ENCODE data around the gene COA1.
"Not testable (repeated sequence)": the region's sequence is repeated elsewhere in the genome, so short reads cannot be mapped to it uniquely, and the experiment has no call there.

COA1 gene

DNA sequence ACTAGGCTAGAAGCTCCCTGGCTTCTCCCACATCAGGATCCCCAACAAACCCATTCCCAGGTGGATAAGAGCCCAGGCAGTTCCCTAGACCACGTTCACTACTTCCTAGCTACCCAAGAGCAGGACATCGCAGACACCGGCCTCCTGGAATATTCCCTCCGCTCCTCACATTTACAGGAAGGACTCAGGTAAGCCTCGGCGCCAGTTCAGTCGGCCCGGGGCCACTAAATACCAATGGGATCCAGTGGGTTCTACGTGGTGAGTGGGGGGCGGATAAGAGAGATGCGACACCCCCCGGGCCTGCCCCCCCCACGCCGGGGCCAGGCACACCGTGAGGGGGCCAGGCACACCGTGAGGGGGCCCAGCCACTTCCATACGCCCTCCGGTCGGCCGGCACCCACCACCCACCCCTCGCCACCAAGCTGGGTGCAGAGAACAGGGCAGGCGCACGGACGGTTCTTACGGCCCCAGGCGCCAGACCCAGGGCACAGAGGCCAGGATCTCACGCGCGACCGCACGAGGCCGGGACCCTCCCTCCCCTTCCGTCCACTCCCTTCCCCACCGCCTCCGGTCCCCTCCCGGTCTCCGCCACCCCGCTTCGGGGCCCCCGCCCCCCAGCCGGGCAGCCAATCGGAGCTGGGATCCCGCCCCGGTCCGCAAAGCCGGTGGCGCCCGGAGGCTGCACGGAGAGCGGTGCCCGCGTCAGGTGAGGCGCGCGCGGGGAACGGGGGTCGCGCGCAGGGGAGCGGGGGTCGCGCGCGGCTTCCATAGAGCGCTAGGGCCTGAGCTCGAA is 28.9 kb upstream of the COA1 start, which contains the start of gene BLVRA:
BLVRA (plus strand) TSS at position 652 of the 793 bp plus-strand sequence. CDS start 12,479 bp downstream, outside the sequence.
- peak; percentile 74 for DNase-seq

DNA sequence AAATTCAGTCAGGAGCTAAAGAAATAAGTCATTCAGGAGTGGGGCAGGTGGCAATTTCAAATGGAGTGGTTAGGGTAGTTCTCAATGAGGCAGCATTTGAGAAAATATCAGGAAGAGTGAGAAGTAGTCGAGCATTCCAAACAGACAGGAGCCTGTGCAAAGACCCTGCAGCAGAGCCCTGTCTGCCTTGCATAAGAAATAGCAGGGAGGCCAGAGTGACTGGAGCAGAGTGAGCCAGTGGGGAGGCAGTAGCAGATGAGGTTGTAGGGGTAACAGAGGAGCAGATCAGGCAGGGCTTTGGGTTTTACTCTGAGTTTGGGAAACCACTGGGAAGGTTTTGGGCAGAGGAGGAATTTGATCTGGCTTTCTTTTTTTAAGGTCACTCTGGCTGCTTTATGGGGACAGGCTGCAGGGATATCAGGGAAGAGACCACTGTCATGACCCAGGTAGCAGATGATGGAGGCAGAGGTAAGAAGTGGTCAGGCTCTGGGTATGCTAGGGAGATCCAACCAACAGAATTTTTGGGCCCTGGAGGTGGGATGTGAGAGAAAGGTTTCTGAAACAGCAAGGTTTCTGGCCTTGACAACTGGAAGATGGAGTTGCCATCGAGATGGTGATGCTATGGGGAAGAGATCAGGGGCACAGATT is 27.9 kb upstream of the COA1 start:
- DNase-seq = no peak

DNA sequence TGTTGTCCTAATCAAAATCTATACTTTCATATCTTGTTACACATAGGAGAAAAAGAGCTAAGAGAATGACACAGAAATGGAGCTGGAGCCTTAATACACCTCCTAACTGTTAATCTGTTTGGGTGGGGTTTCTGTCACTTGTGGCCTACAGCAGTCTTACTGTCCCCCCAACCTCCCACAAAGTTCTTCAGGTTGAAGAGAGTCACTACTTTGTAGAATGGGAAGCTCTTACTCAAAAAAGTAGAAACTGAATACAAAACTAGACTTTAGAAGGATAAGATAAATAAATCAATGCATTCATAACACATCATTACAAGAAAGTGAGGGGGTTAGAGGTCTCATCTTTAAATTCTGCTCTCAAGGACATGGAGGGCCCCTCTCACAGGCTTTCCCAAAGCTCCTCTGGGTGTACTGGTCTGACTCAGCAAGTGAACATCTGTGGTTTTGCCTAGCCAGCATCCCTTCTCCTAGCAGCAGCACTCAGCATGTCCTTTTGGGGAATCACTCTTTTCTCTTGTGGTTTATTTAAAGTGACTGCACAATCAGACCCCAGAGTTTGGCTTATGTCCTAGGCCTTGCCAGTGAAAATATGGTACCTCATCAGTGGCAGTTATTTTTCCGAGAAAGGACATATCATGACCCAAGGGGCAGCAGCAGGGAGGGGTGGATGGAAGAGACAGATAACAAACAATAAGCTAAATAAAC is 27.2 kb upstream of the COA1 start:
- no peak for DNase-seq

DNA sequence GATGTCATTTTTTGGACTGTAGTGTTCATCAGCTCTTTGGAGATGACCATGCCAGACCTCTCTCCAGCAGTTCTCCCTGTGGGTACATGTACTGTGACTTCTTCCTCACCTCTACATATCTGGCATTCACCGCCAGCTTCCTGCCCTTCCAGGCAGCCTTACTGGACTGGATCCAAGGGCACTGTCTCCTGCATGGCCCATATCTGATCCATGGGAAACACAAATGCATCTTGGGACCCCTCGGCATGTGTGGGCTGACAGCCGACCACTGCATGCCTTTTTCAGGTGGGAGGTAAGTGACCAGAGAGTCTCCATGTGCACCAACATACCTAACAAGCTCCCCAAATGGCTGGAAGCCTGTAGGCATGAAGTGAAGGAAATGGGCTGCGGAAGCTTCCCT is 25.3 kb upstream of the COA1 start:
- no peak for DNase-seq

DNA sequence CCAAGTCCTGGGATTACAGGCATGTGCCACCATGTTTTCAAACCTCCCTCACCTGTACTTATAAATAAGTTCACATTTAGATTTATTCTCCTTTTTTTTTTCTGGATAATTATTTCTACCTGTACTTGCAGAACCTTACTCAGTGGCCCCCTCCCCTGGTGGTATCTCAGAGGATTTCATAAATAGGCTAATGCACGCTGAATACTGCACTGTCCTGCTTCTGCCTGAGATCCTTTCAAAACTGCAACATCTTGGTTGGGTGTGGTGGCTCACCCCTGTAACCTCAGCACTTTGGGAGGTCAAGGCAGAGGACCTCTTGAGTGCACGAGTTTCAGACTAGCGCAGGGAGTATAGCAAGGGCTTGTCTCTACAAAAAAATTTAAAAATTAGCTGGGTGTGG is 24.5 kb upstream of the COA1 start:
- no peak for DNase-seq

DNA sequence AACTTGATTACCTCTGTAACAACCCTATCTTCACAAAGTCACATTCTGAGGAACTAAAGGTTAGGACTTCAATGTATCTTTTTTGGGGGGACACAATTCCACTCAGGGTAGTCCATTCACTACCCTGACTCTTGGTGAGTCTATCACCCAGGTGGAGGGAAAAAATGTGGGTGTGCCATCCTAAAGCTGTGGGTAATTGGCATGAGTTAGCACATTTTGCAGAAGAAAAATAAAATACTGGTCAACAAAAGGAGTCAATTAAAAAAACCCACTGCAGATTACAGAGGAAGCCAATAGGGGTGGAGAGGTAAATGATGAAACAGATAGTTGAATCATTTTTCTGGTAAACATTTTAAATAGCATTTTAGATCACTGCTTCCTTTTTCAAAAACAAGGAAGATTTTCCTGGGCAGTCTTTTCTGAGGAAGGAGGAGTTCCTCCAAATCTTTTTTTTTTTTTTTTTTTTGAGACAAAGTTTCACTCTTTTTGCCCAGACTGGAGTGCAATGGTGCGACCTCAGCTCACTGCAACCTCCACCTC is 24.0 kb upstream of the COA1 start:
- no peak for DNase-seq

DNA sequence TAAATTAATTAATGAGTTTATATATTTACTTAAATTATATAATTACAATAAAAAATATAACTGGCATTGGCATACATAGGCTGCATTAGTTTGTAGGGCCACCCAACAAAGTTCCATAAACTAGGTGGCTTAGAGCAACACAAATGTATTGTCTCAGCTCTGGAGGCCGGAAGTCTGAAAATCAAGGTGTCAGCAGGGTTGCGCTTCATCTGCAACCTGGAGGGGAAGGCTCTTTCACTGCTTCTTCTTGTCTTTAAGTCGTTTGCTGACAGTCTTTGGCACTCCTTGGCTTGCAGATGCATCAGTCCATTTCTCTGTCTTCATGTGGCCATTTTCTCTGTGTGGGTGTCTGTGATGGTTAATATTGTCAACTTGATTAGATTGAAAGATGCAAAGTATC is 23.1 kb upstream of the COA1 start:
- no peak for DNase-seq

DNA sequence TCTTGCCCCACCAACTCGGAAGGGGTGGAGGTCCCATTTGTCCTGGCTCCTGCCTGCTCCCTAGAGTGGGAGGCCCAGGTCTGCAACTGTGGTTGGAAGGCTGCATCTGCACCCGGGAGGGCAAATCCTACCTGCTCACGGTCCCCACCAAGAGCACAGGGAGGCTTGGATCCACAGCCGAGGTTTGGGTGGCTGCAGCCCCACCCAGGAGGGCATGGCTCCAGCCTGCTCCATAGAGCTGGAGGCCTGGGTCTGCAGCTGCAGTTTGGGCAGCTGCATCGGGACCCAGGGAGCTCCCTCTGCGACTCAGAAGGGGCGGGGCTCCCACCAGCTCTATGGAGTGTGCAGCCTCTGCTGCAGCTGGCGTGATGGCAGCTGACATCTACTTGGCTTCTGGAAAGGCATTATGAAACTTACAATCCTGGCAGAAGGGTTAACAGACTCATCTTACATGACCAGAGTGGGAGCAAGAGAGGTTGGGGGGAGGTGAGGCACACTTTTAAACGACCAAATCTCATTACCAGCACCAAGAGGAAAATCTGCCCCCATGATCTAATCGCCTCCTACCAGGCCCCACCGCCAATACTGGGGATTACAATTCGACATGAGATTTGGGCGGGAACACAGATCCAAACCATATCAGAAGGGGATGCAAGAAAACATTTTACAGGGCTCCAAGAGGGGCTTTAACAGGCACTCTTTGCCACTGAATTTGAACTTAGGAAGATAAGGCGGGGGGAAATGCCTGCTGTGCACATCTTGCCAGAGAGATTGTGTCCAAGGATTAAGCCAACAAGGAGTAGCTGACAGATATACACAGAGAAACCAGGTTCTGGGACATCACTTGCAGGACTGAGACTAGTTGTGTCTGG is 20.9 kb upstream of the COA1 start:
- DNase-seq = no peak

DNA sequence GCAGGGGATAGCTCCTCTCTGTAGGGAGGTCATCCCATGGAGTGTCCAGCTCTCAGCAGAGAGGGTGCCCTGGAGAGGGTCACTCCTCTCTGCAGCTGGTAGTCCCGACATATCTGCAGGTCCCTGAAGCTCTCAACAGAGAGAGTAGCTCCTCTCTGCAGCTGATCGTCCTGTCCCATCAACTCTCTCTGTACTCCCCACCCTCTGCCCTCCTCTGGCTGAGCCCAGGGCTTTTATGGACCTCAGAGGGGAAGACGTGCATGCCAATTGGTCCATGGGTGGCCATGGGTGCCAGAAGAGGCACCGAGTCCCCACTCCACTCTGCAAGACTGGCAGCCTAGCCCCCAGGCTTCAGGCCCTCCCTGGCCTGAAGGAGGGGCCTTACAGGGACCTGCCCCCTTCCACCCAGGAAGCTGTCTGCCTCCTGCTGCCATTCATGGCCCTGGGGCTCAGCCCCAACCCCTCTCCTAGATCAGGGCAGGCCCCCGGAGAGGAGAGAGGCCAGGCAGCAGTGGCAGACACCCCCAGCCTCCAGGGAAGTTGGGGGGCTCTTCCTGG is 20.1 kb upstream of the COA1 start:
- no peak for DNase-seq

DNA sequence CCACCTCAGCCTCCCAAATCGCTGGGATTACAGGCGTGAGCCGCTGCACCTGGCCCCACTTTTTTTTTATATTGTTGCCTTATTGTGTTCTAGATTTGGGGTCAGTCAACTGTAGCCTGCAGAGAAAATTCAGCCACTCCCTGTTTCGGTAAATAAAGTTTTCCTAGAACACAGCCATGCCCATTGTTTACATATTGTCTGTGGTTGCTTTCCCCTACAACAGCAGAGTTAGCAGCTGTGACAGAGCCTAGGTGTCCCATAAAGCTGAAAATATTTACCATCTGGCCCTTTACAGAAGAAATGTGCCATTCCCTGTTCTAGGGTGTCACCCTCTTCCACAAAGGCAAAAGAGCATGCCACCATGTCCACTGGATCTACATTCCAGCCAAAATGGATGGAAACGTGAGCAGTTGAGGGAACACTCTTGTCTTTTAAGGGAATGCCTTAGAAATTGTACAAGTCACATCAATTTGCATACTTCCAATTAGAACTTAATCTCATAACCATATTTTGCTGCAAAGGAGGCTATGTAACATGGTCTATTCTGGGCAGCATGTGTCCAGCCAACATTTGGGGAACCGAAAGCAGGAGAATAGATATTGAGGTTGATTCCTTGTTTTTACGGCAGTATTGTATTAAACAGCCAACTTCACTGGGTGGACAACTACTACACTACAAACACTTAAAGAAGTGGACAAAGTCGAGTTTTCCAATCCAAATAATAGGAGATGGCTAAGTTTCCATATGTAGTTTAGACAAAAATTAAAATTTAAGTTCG is 18.2 kb upstream of the COA1 start:
- DNase-seq = no peak

DNA sequence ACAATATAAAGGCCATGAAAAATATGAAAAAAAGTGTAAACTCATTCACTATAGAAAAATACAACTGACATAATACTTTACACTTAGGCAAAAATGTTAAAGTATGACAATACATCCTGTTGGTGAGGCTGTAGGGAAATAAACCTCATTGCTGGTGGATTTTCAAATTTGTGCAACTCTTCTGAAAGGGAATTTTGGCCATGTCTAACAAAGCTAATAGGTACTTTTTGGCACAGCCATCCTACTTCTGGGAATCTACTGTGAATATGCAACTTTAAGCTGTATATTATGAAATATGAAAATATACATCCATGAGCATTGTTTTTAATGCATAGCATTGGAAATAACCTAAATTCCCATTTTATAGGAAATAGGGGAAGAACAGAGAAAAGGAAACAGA is 13.4 kb upstream of the COA1 start:
- DNase-seq = no peak

DNA sequence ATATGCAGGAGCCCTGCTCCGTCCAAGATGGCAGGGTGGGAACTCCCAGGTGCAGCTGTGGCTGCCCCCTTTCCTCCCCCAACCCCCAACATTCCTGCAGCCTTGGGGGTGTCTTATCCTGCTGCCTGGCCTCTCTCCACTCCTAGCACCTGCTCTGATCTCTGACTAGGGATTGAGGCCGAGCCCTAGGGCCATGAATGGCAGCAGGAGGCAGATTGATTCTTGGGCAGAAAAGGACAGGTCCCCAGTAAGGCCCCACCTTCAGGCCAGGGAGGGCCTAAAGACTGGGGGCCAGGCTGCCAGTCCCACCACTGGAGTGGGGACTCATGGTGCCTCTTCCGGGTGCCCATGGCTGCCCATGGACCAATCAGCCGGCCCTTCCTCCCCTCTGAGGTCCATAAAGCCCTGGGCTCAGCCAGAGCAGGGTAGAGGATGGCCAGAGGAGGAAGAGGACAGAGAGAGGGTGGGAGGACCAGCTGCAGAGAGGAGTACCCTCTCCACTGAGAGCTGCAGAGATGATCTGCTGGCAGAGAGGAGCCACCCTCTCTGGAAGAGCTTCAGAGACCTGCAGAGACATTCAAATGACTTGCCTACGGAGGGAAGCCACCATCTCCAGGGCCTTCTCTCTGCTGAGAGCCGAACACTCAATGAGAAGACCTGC is 8.3 kb upstream of the COA1 start:
- DNase-seq = no peak

DNA sequence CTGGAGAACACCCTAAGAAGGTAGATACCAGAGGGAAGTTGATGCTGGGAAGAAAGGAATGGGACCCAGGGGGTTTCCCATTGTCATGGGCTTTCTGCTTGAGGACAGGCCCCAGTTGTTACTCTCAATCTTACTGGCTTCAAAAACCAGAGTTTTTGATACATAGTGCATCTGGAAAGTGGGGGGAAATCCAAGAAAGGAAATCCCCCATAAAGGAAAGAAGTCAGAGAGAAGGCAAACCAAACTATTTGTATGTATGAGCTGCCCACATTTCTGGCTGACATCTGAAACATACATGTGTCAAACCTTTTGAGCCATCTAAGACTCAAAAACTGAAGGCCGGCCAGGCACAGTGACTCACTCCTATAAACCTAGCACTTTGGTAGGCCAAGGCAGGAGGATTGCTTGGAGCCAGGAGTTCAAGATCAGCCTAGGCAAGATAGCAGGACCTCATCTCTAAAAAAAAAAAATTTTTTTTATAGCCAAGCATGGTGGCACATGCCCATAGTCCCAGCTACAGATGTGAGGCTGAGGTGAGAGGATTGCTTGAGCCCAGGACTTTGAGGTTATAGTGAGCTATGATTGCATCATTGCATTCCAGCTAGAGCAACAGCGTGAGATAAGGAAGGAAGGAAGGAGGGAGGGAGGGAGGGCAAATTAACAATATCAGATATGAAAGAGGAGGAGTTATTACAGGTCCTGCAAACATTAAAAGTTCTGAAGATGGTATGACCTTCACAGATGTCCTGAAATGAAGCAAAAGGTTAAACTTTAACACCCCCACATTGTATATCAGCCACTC is 6.7 kb upstream of the COA1 start:
- DNase-seq = no peak

DNA sequence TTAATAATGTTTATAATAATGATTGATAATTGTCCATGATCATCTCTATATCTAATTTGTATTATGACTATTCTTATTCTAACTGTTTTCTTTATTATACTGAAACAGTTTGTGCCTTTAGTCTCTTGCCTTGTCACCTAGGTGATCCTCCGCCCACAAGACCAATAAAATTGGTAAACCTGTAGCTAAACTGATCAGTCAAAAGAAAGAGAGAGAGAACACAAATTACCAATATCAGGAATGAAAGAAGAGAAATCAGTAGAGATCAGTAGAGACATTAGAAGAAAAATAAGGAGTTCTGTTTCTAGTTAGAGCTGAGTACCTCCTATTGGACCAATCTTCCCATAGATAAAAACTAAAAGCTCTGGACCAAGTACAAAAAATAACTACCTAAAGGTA is 6.1 kb upstream of the COA1 start:
- no peak for DNase-seq

DNA sequence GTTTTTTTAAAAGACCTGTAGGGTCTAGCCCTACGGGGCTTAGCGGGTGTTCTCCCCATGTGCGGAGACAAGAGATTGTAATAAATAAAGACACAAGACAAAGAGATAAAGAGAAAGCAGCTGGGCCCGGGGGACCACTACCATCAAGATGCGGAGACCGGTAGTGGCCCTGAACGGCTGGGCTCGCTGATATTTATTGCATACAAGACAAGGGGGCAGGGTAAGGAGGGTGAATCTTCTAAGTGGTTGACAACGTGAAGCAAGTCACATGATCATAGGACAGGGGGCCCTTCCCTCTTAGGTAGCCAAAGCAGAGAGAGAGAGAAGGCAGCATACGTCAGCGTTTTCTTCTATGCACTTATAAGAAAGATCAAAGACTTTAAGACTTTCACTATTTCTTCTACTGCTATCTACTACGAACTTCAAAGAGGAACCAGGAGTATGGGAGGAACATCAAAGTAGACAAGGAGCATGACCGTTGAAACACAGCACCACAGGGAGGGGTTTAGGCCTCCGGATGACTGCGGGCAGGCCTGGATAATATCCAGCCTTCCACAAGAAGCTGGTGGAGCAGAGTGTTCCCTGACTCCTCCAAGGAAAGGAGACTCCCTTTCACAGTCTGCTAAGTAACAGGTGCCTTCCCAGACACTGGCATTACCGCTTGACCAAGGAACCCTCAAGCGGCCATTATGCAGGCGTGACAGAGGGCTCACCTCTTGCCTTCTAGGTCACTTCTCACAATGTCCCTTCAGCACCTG is 5.4 kb upstream of the COA1 start:
- not testable (repeated sequence) for DNase-seq

DNA sequence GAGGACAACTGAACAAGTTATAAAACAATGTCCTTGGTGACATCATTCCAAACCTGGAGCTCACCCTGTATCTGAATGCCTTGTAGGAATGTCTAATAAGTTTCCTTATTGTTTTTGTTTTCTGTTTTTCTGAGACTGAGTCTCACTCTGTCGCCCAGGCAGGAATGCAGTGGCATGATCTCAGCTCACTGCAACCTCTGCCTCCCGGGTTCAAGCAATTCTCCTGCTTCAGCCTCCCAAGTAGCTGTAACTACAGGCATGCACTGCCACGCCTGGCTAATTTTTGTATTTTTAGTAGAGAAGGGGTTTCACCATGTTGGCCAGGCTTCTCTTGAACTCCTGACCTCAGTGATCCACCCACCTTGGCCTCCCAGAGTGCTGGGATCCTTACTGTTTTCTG is 2.2 kb upstream of the COA1 start:
- not testable (repeated sequence) for DNase-seq

DNA sequence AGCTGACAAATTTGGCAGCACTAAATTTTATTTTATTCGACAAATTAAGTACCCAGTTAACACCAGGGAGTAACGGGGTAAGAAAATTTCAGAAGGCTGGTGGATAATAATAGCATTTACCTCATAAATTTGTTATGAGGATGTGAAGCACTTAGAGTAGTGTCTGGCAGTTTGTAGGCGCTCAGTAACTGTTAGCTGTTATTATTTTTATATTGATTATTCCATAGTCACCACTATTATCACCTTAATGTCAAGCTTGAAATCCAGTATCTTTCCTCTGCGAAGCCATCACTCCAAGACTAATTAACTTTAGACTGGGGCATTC is 563 bp upstream of the COA1 start:
- DNase-seq = no peak

DNA sequence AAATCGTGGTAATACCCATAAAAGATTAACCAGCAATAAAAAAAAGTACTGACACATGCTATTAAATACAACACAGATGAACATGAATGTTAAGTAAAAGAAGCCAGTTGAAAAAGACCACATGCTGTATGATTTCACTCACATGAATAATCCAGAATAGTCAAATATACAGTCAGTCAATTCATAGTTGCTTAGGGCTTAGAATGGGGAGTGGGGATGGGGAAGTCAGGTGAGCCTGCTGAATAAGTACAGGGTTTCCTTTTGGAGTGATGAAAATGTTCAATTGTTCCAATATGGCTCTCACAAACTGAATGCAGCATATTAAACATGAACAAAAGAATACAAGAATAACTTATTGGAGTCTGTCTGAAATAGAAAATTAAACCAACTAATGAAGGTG is 1.8 kb downstream of the COA1 start:
- no peak for DNase-seq

DNA sequence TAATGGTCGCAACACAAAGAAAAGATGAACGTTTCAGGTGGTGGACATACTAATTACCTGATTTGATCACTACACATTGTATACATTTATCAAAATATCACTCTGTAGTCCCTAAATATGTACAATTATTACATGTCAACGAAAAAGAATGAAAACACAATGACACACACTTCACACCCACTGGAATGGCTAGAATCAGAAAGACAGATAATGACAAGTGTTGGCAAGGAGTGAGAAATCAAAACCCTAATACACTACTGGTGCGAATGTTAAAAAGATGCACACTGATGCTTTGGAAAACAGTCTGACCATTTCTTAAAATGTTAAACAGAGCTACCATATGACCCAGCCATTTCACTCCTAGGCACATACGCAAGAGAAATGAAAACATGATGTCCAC is 2.3 kb downstream of the COA1 start:
- no peak for DNase-seq

DNA sequence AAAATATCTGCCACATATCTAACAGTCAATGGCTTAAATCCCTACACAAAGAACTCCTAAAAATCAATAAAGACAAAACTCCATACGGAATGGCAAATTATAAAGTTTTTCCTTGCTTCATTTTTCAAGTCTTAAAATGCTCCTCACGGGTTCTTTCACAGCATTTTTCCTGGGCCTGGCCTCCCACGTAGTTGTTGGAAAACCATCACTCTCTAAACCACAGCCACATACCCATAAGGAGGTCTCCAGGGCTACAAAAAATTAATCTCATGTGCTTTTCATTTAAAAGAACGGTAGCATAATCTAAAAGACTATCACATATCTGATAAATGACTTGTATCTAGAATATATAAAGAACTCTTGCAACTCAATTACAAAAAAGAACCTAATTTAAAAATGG is 2.9 kb downstream of the COA1 start:
- no peak for DNase-seq

Data from islet precursor cell (in vitro differentiated cells).